SK-N-MC (cell line): ENCODE results near the gene SFRP5.

Experiments
- DNase-seq: peaks from one replicate; pipeline ENCODE4 v3.0.0-alpha.2; 2011; ENCODE audit warnings: low read depth, low spot score
- H3K27ac ChIP-seq: fragments of 200-600 bp; sonication (generic); 2 replicates; pipeline ENCODE4 v1.5.1; 2016; ENCODE audit warnings: mixed run types
- H3K36me3 ChIP-seq: fragments of 200-600 bp; sonication (generic); 2 replicates; pipeline ENCODE4 v1.6.1; 2017; ENCODE audit warnings: antibody characterized with exemption, low read length, mixed read lengths; ENCODE audit not compliant: insufficient read depth
- H3K4me3 ChIP-seq: fragments of 200-600 bp; sonication (generic); 2 replicates; pipeline ENCODE4 v1.5.1; 2016
- H3K9ac ChIP-seq: fragments of 200-600 bp; sonication (generic); 2 replicates; pipeline ENCODE4 v1.8.0; 2017; ENCODE audit warnings: mixed run types, mixed read lengths; ENCODE audit not compliant: insufficient read length
- H3K9me3 ChIP-seq: fragments of 200-600 bp; sonication (generic); 2 replicates; pipeline ENCODE4 v1.6.1; 2017; ENCODE audit warnings: low read depth, mild to moderate bottlenecking, antibody characterized with exemption, low read length, moderate library complexity, mixed read lengths
- EZH2 ChIP-seq: fragments of 200-600 bp; sonication (generic); IDR thresholded peaks from one replicate; pipeline ENCODE4 v1.6.1; 2017; ENCODE audit warnings: antibody characterized with exemption
- FOXP2 ChIP-seq: optimal IDR thresholded peaks from 2 replicates; pipeline ENCODE3; 2011; ENCODE audit warnings: mild to moderate bottlenecking, moderate library complexity; ENCODE audit not compliant: insufficient read depth; ENCODE audit errors: extremely low read length, control extremely low read depth
- POLR2AphosphoS5 ChIP-seq: IDR thresholded peaks from 2 replicates; pipeline ENCODE4 v1.6.1; 2012; ENCODE audit warnings: mild to moderate bottlenecking, low read depth, low read length, borderline replicate concordance

SFRP5 gene

GRCh38 chr10:97810446-97810845 lies 38.6 kb upstream of the SFRP5 start:
- no peak overlapping the region for H3K27ac ChIP-seq

GRCh38 chr10:97805949-97806348 lies 34.1 kb upstream of the SFRP5 start:
- H3K27ac ChIP-seq = no peak overlapping the region
- H3K36me3 ChIP-seq = no peaks in the 10 kb centered on the region
- no peaks in the 10 kb centered on the region for H3K9me3 ChIP-seq
- H3K4me3 ChIP-seq = no peak overlapping the region
- no peak for DNase-seq
- TF ChIP-seq POLR2AphosphoS5 (no peak), EZH2 (no peak), FOXP2 (no peak)
- H3K9ac ChIP-seq = no peak overlapping the region

More at GRCh38 chr10:97810446-97810845, 38.6 kb upstream of the SFRP5 start:
- no peak for DNase-seq
- no peak overlapping the region for H3K9ac ChIP-seq
- no peak overlapping the region for H3K4me3 ChIP-seq
- no peaks in the 10 kb centered on the region for H3K36me3 ChIP-seq
- no peaks in the 10 kb centered on the region for H3K9me3 ChIP-seq
- TF ChIP-seq FOXP2 (no peak), POLR2AphosphoS5 (no peak), EZH2 (no peak)

- H3K27ac ChIP-seq = no peak overlapping the region
Measured at GRCh38 chr10:97805096-97805884, 33.5 kb upstream of the SFRP5 start.

DNA sequence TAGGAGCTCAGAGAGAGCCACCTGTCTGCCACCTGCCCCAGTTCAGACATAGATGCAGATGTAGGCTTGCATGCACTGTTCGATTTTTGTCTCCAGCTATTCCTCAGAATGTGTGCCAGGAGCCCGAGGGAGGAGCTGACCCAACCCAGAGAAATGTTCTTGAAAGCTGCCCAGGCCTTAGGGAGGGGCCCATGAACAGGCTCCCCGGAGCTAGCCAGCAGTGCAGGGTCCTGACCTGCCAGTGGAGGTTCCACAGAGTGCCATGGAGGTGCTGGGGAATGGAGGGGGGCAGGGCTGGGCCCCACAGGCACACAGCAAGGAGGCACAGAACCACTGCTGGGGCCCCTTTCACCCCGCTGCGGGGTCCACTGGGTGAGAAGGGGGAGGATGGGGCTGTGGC lies 29.6 kb upstream of the SFRP5 start:
- Histone ChIP-seq H3K4me3 (no peak overlapping the region), H3K27ac (no peak overlapping the region), H3K36me3 (no peaks in the 10 kb centered on the region), H3K9me3 (no peaks in the 10 kb centered on the region), H3K9ac (no peak overlapping the region)
- DNase-seq = no peak
- TF ChIP-seq POLR2AphosphoS5 = no peak
- TF ChIP-seq FOXP2 = no peak
- TF ChIP-seq EZH2 = no peak

More at GRCh38 chr10:97805096-97805884, 33.5 kb upstream of the SFRP5 start:
- Histone ChIP-seq H3K9ac (no peak overlapping the region), H3K4me3 (no peak overlapping the region), H3K36me3 (no peaks in the 10 kb centered on the region), H3K9me3 (no peaks in the 10 kb centered on the region)
- DNase-seq = no peak
- TF ChIP-seq EZH2 = no peak
- TF ChIP-seq FOXP2 = no peak
- no peak for TF ChIP-seq POLR2AphosphoS5

- no peaks in the 10 kb centered on the region for H3K9me3 ChIP-seq
- TF ChIP-seq EZH2 = no peak
- no peak for TF ChIP-seq POLR2AphosphoS5
- TF ChIP-seq FOXP2 = no peak
- no peak for DNase-seq
- no peak overlapping the region for H3K27ac ChIP-seq
- H3K36me3 ChIP-seq = no peaks in the 10 kb centered on the region
- H3K9ac ChIP-seq = no peak overlapping the region
- H3K4me3 ChIP-seq = no peak overlapping the region
Measured at GRCh38 chr10:97800474-97800873, 28.7 kb upstream of the SFRP5 start.

GRCh38 chr10:97798958-97799610 lies 27.3 kb upstream of the SFRP5 start:
- no peak overlapping the region for H3K27ac ChIP-seq
- H3K9ac ChIP-seq = no peak overlapping the region
- no peak for DNase-seq
- H3K9me3 ChIP-seq = no peaks in the 10 kb centered on the region
- TF ChIP-seq EZH2 (no peak), POLR2AphosphoS5 (no peak), FOXP2 (no peak)
- H3K36me3 ChIP-seq = no peaks in the 10 kb centered on the region
- H3K4me3 ChIP-seq = no peak overlapping the region

GRCh38 chr10:97796651-97797050 lies 24.9 kb upstream of the SFRP5 start:
- Histone ChIP-seq H3K9me3 (no peaks in the 10 kb centered on the region), H3K4me3 (no peak overlapping the region), H3K27ac (no peak overlapping the region), H3K9ac (no peak overlapping the region), H3K36me3 (no peaks in the 10 kb centered on the region)
- DNase-seq = no peak
- TF ChIP-seq FOXP2 (no peak), EZH2 (no peak), POLR2AphosphoS5 (no peak)

DNA sequence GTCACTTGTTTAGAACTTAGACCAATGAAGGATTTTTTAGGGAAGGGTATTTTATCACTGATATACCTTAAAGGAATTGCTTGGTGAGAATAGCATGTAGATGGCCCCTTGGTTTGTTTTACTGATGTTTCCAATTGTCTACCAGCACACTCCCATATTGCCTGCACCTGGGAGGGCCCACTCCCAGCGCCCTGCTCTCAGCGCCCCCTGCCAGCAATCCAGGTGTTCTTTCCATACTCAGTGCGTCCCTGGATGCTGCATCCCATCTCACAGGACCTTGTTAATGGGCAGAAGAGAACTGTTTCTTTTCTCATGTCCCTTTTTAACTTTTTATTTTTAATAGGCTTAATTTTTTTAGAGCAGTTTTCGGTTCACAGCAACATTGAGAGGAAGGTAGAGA lies 24.1 kb upstream of the SFRP5 start:
- Histone ChIP-seq H3K9ac (no peak overlapping the region), H3K27ac (no peak overlapping the region), H3K9me3 (no peaks in the 10 kb centered on the region), H3K36me3 (no peaks in the 10 kb centered on the region), H3K4me3 (no peak overlapping the region)
- DNase-seq = no peak
- TF ChIP-seq POLR2AphosphoS5 (no peak), FOXP2 (no peak), EZH2 (no peak)

DNA sequence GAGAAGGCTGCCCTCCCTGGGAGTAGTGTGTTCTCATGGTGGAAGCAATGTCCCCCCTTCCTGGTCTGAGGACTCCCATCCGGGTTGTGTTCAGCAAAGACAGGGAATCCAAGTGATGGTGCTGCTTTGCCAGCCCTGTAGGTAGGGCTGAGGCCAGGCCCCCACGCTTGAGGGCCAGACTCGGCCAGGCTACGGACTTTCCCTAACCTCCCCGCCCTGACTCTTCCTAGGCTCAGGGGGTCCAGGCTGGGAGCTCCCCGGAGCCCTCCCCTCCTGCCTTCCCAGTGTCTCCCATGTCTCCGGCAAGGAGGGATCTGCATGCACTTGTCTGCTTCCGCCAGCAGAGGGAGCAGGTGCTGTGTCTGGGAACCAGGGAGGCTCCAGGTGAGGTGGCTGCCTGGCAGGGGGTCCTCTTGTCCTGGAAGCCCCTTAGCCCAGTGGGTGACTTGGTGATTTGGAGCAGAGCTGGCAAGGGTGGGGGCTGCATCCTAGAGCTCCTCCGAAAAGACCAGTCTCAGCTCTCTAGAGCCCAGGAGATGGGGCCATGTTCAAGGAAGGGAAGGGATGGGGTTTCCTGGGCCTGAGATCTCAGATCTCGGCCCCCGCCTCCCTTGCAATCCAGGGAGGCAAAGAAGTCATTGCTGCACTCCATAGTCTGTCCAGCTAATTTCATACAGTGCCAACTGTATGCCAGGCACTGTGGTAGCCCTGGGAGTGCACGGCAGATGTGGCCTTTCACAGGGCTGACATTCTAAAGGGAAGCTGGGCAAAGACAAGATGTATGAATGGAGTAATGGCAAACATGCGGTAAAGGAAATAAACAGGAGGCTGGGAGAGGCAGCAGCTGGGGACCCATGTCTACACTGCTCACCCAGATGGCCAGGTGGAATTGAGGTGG lies 20.3 kb upstream of the SFRP5 start:
- Histone ChIP-seq H3K9me3 (no peaks in the 10 kb centered on the region), H3K27ac (no peak overlapping the region), H3K4me3 (no peak overlapping the region), H3K36me3 (no peaks in the 10 kb centered on the region), H3K9ac (no peak overlapping the region)
- DNase-seq = no peak
- no peak for TF ChIP-seq FOXP2
- TF ChIP-seq EZH2 = no peak
